OCI-LY3 (cell line): ENCODE data around the gene ST3GAL5.

Experiments
- EZH2phosphoT487 ChIP-seq: fragments of 200-600 bp; shearing (Covaris generic); IDR thresholded peaks from 2 replicates; pipeline ENCODE4 v1.6.1; 2018; ENCODE audit warnings: antibody characterized with exemption, mixed run types, low read depth
- TF ChIP-seq, protein P1 (sequence below): fragments of 200-600, 300-600 bp; sonication (generic); IDR thresholded peaks from 2 replicates; pipeline ENCODE4 v1.5.1; 2014; ENCODE audit warnings: antibody characterized with exemption, low read length, low read depth

DNA sequence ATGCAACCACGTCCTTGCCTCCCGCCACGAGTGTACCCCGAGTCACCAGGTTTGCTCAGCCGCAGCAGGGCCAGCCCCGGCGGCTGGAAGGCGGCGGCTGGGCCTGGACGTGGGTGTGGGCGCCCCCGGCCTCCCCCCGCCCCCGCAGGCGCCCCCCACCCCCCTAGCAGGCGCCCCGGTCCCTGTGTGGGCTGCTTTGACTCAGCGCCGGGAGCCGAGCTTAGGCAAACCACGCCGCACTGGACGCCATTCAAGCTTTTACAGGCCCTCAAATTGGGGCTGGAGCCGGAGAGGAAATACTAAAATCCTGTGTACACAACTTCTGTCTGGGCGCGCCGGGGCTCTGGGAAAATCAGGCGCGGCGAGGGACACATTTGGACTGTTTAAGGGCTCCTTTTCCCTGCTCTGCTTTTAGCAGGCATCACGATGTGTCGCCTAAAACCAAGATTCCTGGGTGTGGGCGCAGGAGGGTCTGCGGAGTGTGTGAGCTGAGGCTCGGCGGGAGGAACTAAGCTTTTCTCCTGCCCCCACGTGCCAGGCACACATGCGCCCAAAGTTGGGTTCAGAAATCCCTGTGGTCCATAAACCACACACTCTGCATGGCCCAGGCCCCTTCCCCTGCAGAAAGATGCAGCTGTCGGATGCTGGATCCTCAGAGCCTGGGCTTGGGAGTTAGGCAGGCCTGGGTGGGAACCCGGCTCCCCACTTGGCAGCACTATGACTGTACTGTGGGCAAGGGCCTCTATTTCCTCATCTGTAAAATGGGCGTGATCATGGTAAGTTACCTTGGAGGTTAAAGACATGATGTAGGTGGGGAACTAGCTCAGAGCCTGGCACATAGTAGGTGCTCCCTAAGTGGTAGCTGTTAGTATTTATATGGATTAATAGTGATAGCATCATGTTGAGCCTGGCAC, 77.4 kb downstream of the ST3GAL5 start:
- no peak for TF ChIP-seq EZH2phosphoT487
- TF ChIP-seq, protein P1, sequence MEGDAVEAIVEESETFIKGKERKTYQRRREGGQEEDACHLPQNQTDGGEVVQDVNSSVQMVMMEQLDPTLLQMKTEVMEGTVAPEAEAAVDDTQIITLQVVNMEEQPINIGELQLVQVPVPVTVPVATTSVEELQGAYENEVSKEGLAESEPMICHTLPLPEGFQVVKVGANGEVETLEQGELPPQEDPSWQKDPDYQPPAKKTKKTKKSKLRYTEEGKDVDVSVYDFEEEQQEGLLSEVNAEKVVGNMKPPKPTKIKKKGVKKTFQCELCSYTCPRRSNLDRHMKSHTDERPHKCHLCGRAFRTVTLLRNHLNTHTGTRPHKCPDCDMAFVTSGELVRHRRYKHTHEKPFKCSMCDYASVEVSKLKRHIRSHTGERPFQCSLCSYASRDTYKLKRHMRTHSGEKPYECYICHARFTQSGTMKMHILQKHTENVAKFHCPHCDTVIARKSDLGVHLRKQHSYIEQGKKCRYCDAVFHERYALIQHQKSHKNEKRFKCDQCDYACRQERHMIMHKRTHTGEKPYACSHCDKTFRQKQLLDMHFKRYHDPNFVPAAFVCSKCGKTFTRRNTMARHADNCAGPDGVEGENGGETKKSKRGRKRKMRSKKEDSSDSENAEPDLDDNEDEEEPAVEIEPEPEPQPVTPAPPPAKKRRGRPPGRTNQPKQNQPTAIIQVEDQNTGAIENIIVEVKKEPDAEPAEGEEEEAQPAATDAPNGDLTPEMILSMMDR, result no peak
